Breast epithelium (tissue), 3 donors: ENCODE data around the gene TNKS1BP1.

Source experiments
- POLR2A ChIP-seq: fragments of 450-650 bp; IDR thresholded peaks from one replicate; pipeline ENCODE4 v1.6.1; 2016; ENCODE audit warnings: antibody characterized with exemption, mild to moderate bottlenecking, moderate library complexity
- TF ChIP-seq, protein P1 (sequence below), 3 donors: fragments of 450-650 bp; IDR thresholded peaks; one replicate each; pipeline ENCODE4 v1.5.1; 2016 to 2017; ENCODE audit warnings: antibody characterized with exemption in 3 of 3, mild to moderate bottlenecking in 3 of 3, moderate library complexity in 3 of 3

DNA sequence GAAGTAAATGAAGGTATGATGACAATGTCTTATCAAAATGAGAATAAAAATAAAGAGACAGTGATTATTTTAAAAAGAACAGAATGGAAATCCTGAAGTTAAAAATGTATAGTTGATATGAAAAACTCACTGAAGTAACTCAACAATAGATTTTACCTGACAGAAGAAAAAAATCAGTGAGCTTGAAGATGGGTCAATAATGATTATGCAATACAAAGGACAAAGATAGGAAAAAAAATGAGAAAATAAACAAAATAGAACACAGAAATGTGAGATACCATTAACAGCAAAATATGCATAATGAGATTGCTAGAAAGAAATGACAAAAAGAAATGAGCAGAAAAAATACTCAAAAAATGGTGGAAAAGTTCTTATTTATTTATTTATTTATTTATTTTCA lies 68.6 kb downstream of the TNKS1BP1 start:
- TF ChIP-seq POLR2A, result no peak
- TF ChIP-seq, protein P1, sequence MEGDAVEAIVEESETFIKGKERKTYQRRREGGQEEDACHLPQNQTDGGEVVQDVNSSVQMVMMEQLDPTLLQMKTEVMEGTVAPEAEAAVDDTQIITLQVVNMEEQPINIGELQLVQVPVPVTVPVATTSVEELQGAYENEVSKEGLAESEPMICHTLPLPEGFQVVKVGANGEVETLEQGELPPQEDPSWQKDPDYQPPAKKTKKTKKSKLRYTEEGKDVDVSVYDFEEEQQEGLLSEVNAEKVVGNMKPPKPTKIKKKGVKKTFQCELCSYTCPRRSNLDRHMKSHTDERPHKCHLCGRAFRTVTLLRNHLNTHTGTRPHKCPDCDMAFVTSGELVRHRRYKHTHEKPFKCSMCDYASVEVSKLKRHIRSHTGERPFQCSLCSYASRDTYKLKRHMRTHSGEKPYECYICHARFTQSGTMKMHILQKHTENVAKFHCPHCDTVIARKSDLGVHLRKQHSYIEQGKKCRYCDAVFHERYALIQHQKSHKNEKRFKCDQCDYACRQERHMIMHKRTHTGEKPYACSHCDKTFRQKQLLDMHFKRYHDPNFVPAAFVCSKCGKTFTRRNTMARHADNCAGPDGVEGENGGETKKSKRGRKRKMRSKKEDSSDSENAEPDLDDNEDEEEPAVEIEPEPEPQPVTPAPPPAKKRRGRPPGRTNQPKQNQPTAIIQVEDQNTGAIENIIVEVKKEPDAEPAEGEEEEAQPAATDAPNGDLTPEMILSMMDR (IDR thresholded peaks at IDR 0.05), result no peak
